WTC11 (cell line): Measurements from ENCODE around the gene SUPT7L. TPM values are rescaled to one million over a fixed set of nuclear protein-coding genes. Genes with fewer than 3 reads are reported as not detected.

ENCODE experiments used
- ATAC-seq: fragments of 200-7000 bp; cut with Tn5 transposase; 2 replicates; pipeline ENCODE4 v1.10.0; 2021; ENCODE audit warnings: mild to moderate bottlenecking, moderate library complexity
- CTCF ChIA-PET: fragments of 300-600 bp; sonication (Branson Sonifier 250); formaldehyde crosslinking; loops from one replicate; lab custom pipeline; 2021; ENCODE audit warnings: antibody characterized with exemption; lab: Charles Lee
- POLR2A ChIA-PET: fragments of 350-600 bp; sonication (Branson Sonifier 250); formaldehyde crosslinking; loops from one replicate; lab custom pipeline; 2021; ENCODE audit warnings: antibody characterized with exemption; lab: Charles Lee
- DNase-seq: peaks from one replicate; pipeline ENCODE4 v3.0.0; 2021; ENCODE audit warnings: low spot score
- H3K27ac Mint-ChIP-seq: 2 replicates; pipeline ENCODE4 v1.8.0; 2021; ENCODE audit warnings: mixed read lengths
- H3K27me3 Mint-ChIP-seq: 2 replicates; pipeline ENCODE4 v1.8.0; 2021; ENCODE audit warnings: low read depth, mild to moderate bottlenecking, moderate library complexity, mixed read lengths
- H3K36me3 Mint-ChIP-seq: 2 replicates; pipeline ENCODE4 v1.8.0; 2021; ENCODE audit warnings: mixed read lengths
- H3K4me1 Mint-ChIP-seq: 2 replicates; pipeline ENCODE4 v1.8.0; 2022; ENCODE audit warnings: mixed read lengths
- H3K4me3 Mint-ChIP-seq: 2 replicates; pipeline ENCODE4 v1.8.0; 2021; ENCODE audit warnings: mild to moderate bottlenecking, moderate library complexity, mixed read lengths
- H3K9me3 Mint-ChIP-seq: 2 replicates; pipeline ENCODE4 v1.8.0; 2021; ENCODE audit warnings: mixed read lengths
- ATF2 ChIP-seq: sonication (generic); formaldehyde crosslinking; IDR thresholded peaks from 2 replicates; pipeline ENCODE4 v1.8.1; 2022; ENCODE audit warnings: low read depth, missing genetic modification reagents, borderline replicate concordance
- E2F1 ChIP-seq: sonication (generic); formaldehyde crosslinking; IDR thresholded peaks from 2 replicates; pipeline ENCODE4 v1.8.0; 2022; ENCODE audit warnings: mild to moderate bottlenecking, missing genetic modification reagents
- ERG ChIP-seq: fragments of 250-450 bp; sonication (Bioruptor Pico); IDR thresholded peaks from 2 replicates; pipeline ENCODE4 v1.8.0; 2021; ENCODE audit warnings: mild to moderate bottlenecking
- FOXJ3 ChIP-seq: sonication (generic); formaldehyde crosslinking; IDR thresholded peaks from 2 replicates; pipeline ENCODE4 v1.9.0; 2021; ENCODE audit warnings: missing genetic modification reagents, mild to moderate bottlenecking, borderline replicate concordance
- FOXP4 ChIP-seq: sonication (generic); formaldehyde crosslinking; IDR thresholded peaks from 2 replicates; pipeline ENCODE4 v1.8.0; 2022; ENCODE audit warnings: mild to moderate bottlenecking, missing genetic modification reagents
- IRF1 ChIP-seq: sonication (generic); formaldehyde crosslinking; IDR thresholded peaks from 2 replicates; pipeline ENCODE4 v1.8.0; 2023; ENCODE audit warnings: missing genetic modification reagents
- JAZF1 ChIP-seq: fragments of 250-450 bp; sonication (Bioruptor Pico); IDR thresholded peaks from 2 replicates; pipeline ENCODE4 v1.9.0; 2021; ENCODE audit warnings: moderate library complexity, mild to moderate bottlenecking, inconsistent platforms
- JUN ChIP-seq: sonication (generic); formaldehyde crosslinking; IDR thresholded peaks from 2 replicates; pipeline ENCODE4 v1.8.0; 2023; ENCODE audit warnings: mild to moderate bottlenecking, missing genetic modification reagents
- NFATC4 ChIP-seq: fragments of 250-450 bp; sonication (Bioruptor Pico); IDR thresholded peaks from 2 replicates; pipeline ENCODE4 v1.9.0; 2021; ENCODE audit warnings: mild to moderate bottlenecking
- NFE2L1 ChIP-seq: sonication (generic); formaldehyde crosslinking; IDR thresholded peaks from 2 replicates; pipeline ENCODE4 v1.8.1; 2023; ENCODE audit warnings: missing genetic modification reagents
- NR3C1 ChIP-seq: sonication (generic); formaldehyde crosslinking; conservative IDR thresholded peaks from 2 replicates; pipeline ENCODE4 v1.8.1; 2023; ENCODE audit warnings: low read depth, mild to moderate bottlenecking, missing genetic modification reagents
- SMAD4 ChIP-seq: sonication (generic); formaldehyde crosslinking; IDR thresholded peaks from 2 replicates; pipeline ENCODE4 v1.8.0; 2022; ENCODE audit warnings: mild to moderate bottlenecking, missing genetic modification reagents
- SP1 ChIP-seq: sonication (generic); formaldehyde crosslinking; conservative IDR thresholded peaks from 2 replicates; pipeline ENCODE4 v1.8.1; 2022; ENCODE audit warnings: missing genetic modification reagents
- TP53 ChIP-seq: sonication (generic); formaldehyde crosslinking; IDR thresholded peaks from 2 replicates; pipeline ENCODE4 v1.8.1; 2023; ENCODE audit warnings: mild to moderate bottlenecking, missing genetic modification reagents
- ZNF219 ChIP-seq: sonication (generic); formaldehyde crosslinking; IDR thresholded peaks from 2 replicates; pipeline ENCODE4 v1.8.0; 2023; ENCODE audit warnings: missing genetic modification reagents, mild to moderate bottlenecking, borderline replicate concordance
- ZNF281 ChIP-seq: sonication (generic); formaldehyde crosslinking; IDR thresholded peaks from 2 replicates; pipeline ENCODE4 v1.8.0; 2023; ENCODE audit warnings: mild to moderate bottlenecking, missing genetic modification reagents
- ZNF396 ChIP-seq: fragments of 250-450 bp; sonication (Bioruptor Pico); IDR thresholded peaks from 2 replicates; pipeline ENCODE4 v1.8.0; 2021; ENCODE audit warnings: mild to moderate bottlenecking, moderate library complexity, borderline replicate concordance
- ZNF416 ChIP-seq: fragments of 250-450 bp; sonication (Bioruptor Pico); IDR thresholded peaks from 2 replicates; pipeline ENCODE4 v1.9.0; 2021; ENCODE audit warnings: mild to moderate bottlenecking, inconsistent platforms
- total RNA-seq: library from RNA; stranded (reverse); gene quantifications from 3 replicates; pipeline ENCODE4 v1.2.3, GENCODE V29; 2021

The SUPT7L gene
- total RNA-seq, 1 experiment from 2014 or later = 22.6 TPM

- TF ChIP-seq ATF2 (no peak), ZNF281 (CRISPR knock-in tag) (no peak), NFATC4 (CRISPR knock-in tag) (no peak), JUN (no peak), IRF1 (CRISPR knock-in tag) (no peak), FOXJ3 (CRISPR knock-in tag) (no peak)
These were observed 38.3 kb upstream of the SUPT7L start (continued) for GRCh38 chr2:27701676-27702075.

GRCh38 chr2:27697660-27698059, 34.2 kb upstream of the SUPT7L start:
- no peak overlapping the region for H3K27ac Mint-ChIP-seq

GRCh38 chr2:27690052-27690451, 26.6 kb upstream of the SUPT7L start:
- ChIA-PET POLR2A (no interaction called here), CTCF (interaction anchor here (1.2 to 1.7 kb wide), 2 partner anchors 33 to 803 kb away, joined by 3 to 5 read pairs; no protein-coding TSS in a partner anchor)
- Mint-ChIP-seq H3K36me3 (peaks cover 11% of the 10 kb centered on the region), H3K4me1 (no peaks in the 10 kb centered on the region), H3K27ac (no peak overlapping the region), H3K4me3 (no peak overlapping the region), H3K9me3 (no peaks in the 10 kb centered on the region), H3K27me3 (no peaks in the 10 kb centered on the region)
- no peak for TF ChIP-seq JAZF1 (CRISPR knock-in tag)
- DNase-seq = no peak
- no peak for ATAC-seq

More at GRCh38 chr2:27697660-27698059, 34.2 kb upstream of the SUPT7L start:
- no peak for TF ChIP-seq SMAD4 (CRISPR knock-in tag)
- no peak for TF ChIP-seq FOXP4 (CRISPR knock-in tag)
- TF ChIP-seq ERG (CRISPR knock-in tag) = no peak
- CTCF ChIA-PET = interaction anchor here (1.3 kb wide), 1 partner anchor 14 kb away, joined by 6 read pairs; no protein-coding TSS in a partner anchor
- no peak for ATAC-seq
- POLR2A ChIA-PET = no interaction called here
- H3K27me3 Mint-ChIP-seq = no peaks in the 10 kb centered on the region
- no peaks in the 10 kb centered on the region; the same call in 1 of the 2 replicates for H3K36me3 Mint-ChIP-seq
- H3K9me3 Mint-ChIP-seq = no peaks in the 10 kb centered on the region
- no peaks in the 10 kb centered on the region for H3K4me1 Mint-ChIP-seq
- H3K4me3 Mint-ChIP-seq = no peak overlapping the region
- no peak for DNase-seq

GRCh38 chr2:27689424-27689823, 26.0 kb upstream of the SUPT7L start:
- peaks cover 17% of the 10 kb centered on the region for H3K36me3 Mint-ChIP-seq
- H3K4me3 Mint-ChIP-seq = no peak overlapping the region
- no peaks in the 10 kb centered on the region for H3K9me3 Mint-ChIP-seq
- no peaks in the 10 kb centered on the region for H3K27me3 Mint-ChIP-seq
- ATAC-seq = no peak
- no peaks in the 10 kb centered on the region for H3K4me1 Mint-ChIP-seq
- no peak for DNase-seq
- CTCF ChIA-PET = interaction anchor here (1.0 to 1.7 kb wide), 2 partner anchors 14 to 34 kb away, joined by 3 to 5 read pairs; no protein-coding TSS in a partner anchor
- no peak overlapping the region for H3K27ac Mint-ChIP-seq
- POLR2A ChIA-PET = no interaction called here
- TF ChIP-seq ZNF416 (CRISPR knock-in tag) (no peak), E2F1 (CRISPR knock-in tag) (no peak), NFE2L1 (CRISPR knock-in tag) (no peak), JUN (no peak), NR3C1 (CRISPR knock-in tag) (no peak), SP1 (CRISPR knock-in tag) (no peak), TP53 (CRISPR knock-in tag) (no peak), ZNF396 (CRISPR knock-in tag) (no peak), ZNF219 (CRISPR knock-in tag) (no peak)
- TF ChIP-seq, all 79 proteins: peak for 0
